BJ (cell line): ENCODE results near the gene LRMDA. TPM values are rescaled to one million over a fixed set of nuclear protein-coding genes. Genes with fewer than 3 reads are reported as not detected.
A peak's percentile ranks its signal among the peaks of the same experiment; 100 is the strongest.
"Not testable (repeated sequence)": the region's sequence is repeated elsewhere in the genome, so short reads cannot be mapped to it uniquely, and the experiment has no call there.

Source experiments
- CTCF ChIA-PET: fragments of 350-600 bp; formaldehyde crosslinking; extraction: SDS; loops from one replicate; lab custom pipeline; 2021; ENCODE audit warnings: antibody characterized with exemption, inconsistent platforms; lab: Yijun Ruan, JAX
- POLR2A ChIA-PET: fragments of 300-600 bp; sonication (Branson Sonifier 250); formaldehyde crosslinking; extraction: SDS; loops from one replicate; lab custom pipeline; 2021; ENCODE audit warnings: antibody characterized with exemption; lab: Charles Lee
- DNase-seq: peaks from one replicate; pipeline ENCODE4 v3.0.0-alpha.2; 2011; ENCODE audit warnings: low read depth
- H3K27me3 ChIP-seq: 2 replicates; pipeline ENCODE4 v1.6.0; 2011; ENCODE audit warnings: low read length; ENCODE audit not compliant: control insufficient read depth, insufficient read depth
- H3K36me3 ChIP-seq: 2 replicates; pipeline ENCODE4 v1.5.1; 2011; ENCODE audit warnings: low read length; ENCODE audit not compliant: control insufficient read depth, insufficient read depth
- H3K4me3 ChIP-seq: 2 replicates; pipeline ENCODE4 v1.5.1; 2011; ENCODE audit warnings: low read depth, mild to moderate bottlenecking, control low read depth, low read length
- CTCF ChIP-seq: IDR thresholded peaks from 2 replicates; pipeline ENCODE4 v1.5.1; 2011; ENCODE audit warnings: low read depth, mild to moderate bottlenecking, control low read depth, inconsistent platforms, low read length, moderate library complexity; ENCODE audit not compliant: insufficient read depth
- polyA plus RNA-seq: library from polyadenylated mRNA; depleted of rRNA; stranded (reverse); fragments of >200 nt; gene quantifications from 2 replicates; pipeline ENCODE4 v1.2.3, GENCODE V29; 2011

Gene LRMDA
- polyA plus RNA-seq, 1 experiment: not detected

DNA sequence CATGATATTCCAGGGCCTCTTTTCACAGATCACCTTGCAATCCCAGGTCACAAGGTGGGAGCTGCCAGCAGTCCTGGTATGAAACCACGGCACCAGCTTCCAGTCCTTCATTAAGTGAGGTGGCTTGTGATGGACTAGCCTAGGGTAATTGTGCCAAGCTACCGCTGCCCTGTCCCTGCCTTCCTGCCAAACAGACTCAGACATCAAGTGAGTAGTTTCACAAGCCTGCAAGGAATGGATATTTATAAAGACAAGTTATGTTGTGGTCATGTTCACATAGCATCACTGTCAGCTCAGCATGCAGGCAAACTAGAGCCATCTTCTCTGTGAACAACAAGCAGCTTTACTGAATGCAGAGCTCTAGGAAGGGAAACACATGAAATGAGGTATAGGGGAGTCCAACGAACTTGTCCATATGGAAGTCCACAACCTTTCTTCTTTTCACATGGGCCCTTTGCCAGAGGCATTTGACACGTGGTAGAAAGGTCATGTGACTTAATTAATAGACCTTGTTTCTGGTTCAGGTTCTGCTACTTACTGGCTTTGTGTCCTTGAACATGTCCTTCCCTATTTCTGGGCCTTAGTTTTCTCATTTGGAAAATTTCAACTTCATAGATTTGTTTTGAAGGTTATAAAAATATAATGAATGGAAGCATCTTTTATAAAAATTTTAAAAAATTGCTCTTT, 1145.0 kb downstream of the LRMDA start:
- DNase-seq: peak; percentile 66
- TF ChIP-seq CTCF: no peak
- Histone ChIP-seq H3K27me3 (no peaks in the 10 kb centered on the region), H3K36me3 (no peaks in the 10 kb centered on the region), H3K4me3 (no peak overlapping the region)
- CTCF ChIA-PET: interaction anchor here (1.7 kb wide), 1 partner anchor 535 kb away, joined by 4 read pairs; no protein-coding TSS in a partner anchor
- POLR2A ChIA-PET: no interaction called here

GRCh38 chr10:76577455-76577854, 1146.0 kb downstream of the LRMDA start:
- no peak overlapping the region for H3K4me3 ChIP-seq
- H3K27me3 ChIP-seq: no peaks in the 10 kb centered on the region
- CTCF ChIA-PET: interaction anchor here (1.1 kb wide), 1 partner anchor 408 kb away, joined by 3 read pairs; no protein-coding TSS in a partner anchor
- H3K36me3 ChIP-seq: no peaks in the 10 kb centered on the region
- POLR2A ChIA-PET: no interaction called here
- TF ChIP-seq CTCF: no peak
- DNase-seq: no peak

DNA sequence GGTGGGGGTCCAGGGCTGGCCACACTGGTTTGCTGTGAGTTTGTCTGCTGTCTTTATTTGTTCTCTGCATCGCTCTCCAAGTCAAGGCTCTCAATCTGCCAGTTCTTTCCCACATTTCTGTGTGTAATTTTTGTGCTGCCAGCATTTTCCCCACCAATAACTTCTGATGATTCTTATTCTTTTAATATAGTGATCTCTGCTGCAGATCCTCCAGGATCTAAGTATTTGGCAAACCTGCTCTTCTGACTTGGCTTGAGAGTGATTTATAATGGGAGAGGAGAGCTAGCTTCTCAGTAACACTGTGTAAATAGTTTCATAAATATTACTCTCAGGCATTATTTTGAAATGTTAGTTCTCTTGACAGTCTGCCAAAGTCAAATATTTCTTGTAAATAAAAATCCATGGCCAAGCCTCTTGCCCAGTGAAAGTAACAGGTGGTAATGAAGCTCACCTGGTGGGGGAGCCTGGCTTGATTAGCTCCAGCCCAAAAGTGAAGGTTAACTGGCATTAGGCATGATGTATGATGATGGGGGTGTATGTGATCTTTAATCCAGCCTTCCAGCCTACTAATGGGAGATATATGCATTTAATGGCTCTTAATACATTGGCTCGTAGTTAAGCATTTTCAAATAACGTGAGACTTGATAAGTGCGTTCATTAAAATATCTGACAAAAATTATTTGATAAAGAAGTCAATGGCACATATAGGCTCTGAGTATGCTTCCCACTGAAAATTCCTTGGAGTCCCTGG, 1150.3 kb downstream of the LRMDA start:
- Histone ChIP-seq H3K36me3 (no peaks in the 10 kb centered on the region), H3K27me3 (no peaks in the 10 kb centered on the region), H3K4me3 (no peak overlapping the region)
- TF ChIP-seq CTCF: no peak
- POLR2A ChIA-PET: no interaction called here
- CTCF ChIA-PET: interaction anchor here (1.3 kb wide), 1 partner anchor 23 kb away, joined by 4 read pairs; no protein-coding TSS in a partner anchor
- no peak for DNase-seq

DNA sequence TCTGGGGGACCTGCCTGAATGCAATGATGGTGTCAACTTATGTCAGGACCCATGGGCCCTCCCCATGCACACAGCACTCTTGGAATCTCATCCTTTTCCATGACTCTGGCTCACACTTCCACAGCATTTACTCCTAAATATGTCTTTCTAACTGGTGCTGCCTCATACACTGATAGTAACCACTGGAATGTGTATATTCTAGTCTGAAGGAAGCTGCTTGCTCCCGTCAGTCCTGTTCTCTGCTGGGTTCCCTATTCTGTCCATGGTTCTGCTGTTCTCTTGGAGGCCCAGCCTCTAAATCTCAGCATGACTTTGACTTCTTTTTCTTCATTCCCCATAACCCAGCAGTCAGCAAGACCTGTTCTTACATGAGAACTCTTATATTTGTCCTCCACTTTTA, 1151.1 kb downstream of the LRMDA start:
- no peaks in the 10 kb centered on the region for H3K27me3 ChIP-seq
- H3K36me3 ChIP-seq: no peaks in the 10 kb centered on the region
- ChIA-PET CTCF (interaction anchor here (0.6 kb wide), 1 partner anchor 486 kb away, joined by 4 read pairs; no protein-coding TSS in a partner anchor), POLR2A (no interaction called here)
- no peak overlapping the region for H3K4me3 ChIP-seq
- DNase-seq: no peak
- TF ChIP-seq CTCF: no peak

DNA sequence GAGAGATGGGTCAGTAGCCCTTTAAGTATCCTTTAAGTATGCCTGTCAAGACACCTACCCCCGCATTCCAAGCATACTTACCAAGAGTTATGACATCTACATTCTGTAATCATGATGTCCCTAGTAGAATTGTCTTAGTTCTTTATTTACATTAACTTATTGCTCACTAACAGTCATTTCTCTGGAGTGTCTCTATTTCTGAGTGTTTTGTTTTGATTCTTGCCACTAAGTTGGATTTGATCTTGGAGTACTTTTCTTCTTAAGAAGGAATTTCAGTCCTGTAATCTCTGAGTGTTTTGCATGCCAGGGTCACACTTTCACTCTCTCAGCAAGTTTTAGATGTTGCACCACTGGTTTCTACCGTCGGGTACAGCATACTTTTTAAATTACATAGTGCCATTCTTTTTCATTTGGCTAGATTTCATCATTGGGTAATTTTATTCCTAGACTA, 1152.3 kb downstream of the LRMDA start:
- peak; percentile 79 for DNase-seq
- Histone ChIP-seq H3K27me3 (no peaks in the 10 kb centered on the region), H3K36me3 (no peaks in the 10 kb centered on the region), H3K4me3 (no peak overlapping the region)
- ChIA-PET CTCF (interaction anchor here (1.3 kb wide), 1 partner anchor 24 kb away, joined by 3 read pairs; no protein-coding TSS in a partner anchor), POLR2A (interaction anchor here (0.7 kb wide), 1 partner anchor 155 kb away, joined by 5 read pairs; no protein-coding TSS in a partner anchor)
- TF ChIP-seq CTCF: no peak

DNA sequence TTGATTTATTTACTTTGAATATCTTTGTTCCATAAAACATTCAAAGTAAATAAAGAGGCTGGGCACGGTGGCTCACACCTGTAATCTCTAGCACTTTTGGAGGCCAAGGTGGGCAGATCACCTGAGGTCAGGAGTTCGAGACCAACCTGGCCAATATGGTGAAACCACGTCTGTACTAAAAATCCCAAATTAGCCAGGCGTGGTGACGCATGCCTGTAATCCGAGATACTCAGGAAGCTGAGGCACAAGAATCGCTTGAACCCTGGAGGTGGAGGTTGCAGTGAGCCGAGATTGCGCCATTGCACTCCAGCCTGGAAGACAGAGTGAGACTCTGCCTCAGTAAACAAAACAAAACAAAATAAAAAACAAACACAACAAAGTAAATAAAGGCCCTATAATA, 1153.0 kb downstream of the LRMDA start:
- H3K36me3 ChIP-seq, CTCF ChIA-PET, DNase-seq, H3K27me3 ChIP-seq, H3K4me3 ChIP-seq: not testable (repeated sequence)
- POLR2A ChIA-PET: interaction anchor here (0.7 kb wide), 1 partner anchor 156 kb away, joined by 5 read pairs; no protein-coding TSS in a partner anchor
